A673 (cell line): ENCODE results near the gene SLC8A3. TPM values are rescaled to one million over a fixed set of nuclear protein-coding genes. Genes with fewer than 3 reads are reported as not detected.

ENCODE experiments used
- BruUV-seq: library from RNA; stranded (reverse); fragments of 400-500 nt; replicated peaks from 2 replicates; lab custom pipeline; 2021; lab: Mats Ljungman, UMichigan
- CTCF ChIA-PET: fragments of 300-600 bp; sonication (Branson Sonifier 250); formaldehyde crosslinking; loops from one replicate; lab custom pipeline; 2022; ENCODE audit warnings: antibody characterized with exemption; lab: Charles Lee
- POLR2A ChIA-PET: fragments of 300-600 bp; sonication (Branson Sonifier 250); formaldehyde crosslinking; loops from one replicate; lab custom pipeline; 2022; ENCODE audit warnings: antibody characterized with exemption; ENCODE audit not compliant: low non-redundant PET; lab: Charles Lee
- DNase-seq: peaks from one replicate; pipeline ENCODE4 v3.0.0-alpha.2; 2015; ENCODE audit warnings: low spot score
- H3K27ac ChIP-seq: fragments of 200-600 bp; sonication (generic); 2 replicates; pipeline ENCODE4 v1.5.1; 2016; ENCODE audit warnings: mixed run types, low read depth, mild to moderate bottlenecking, mixed read lengths, antibody characterized with exemption, low read length; ENCODE audit not compliant: poor library complexity, severe bottlenecking
- H3K27me3 ChIP-seq: fragments of 200-600 bp; sonication (generic); replicated peaks from 2 replicates; pipeline ENCODE4 v1.6.1; 2017; ENCODE audit warnings: mixed run types, low read depth, mild to moderate bottlenecking, mixed read lengths, antibody characterized with exemption, low read length; ENCODE audit not compliant: insufficient read depth, poor library complexity
- H3K36me3 ChIP-seq: fragments of 200-600 bp; sonication (generic); 2 replicates; pipeline ENCODE4 v1.6.1; 2016; ENCODE audit warnings: mixed run types, mild to moderate bottlenecking, mixed read lengths, antibody characterized with exemption, low read length; ENCODE audit not compliant: insufficient read depth, poor library complexity, severe bottlenecking
- H3K4me1 ChIP-seq: fragments of 200-600 bp; sonication (generic); 2 replicates; pipeline ENCODE4 v1.6.1; 2017; ENCODE audit warnings: mixed run types, mild to moderate bottlenecking, mixed read lengths, antibody characterized with exemption, low read length; ENCODE audit not compliant: insufficient read depth, poor library complexity, severe bottlenecking
- H3K4me3 ChIP-seq: fragments of 200-600 bp; sonication (generic); 2 replicates; pipeline ENCODE4 v1.5.1; 2016; ENCODE audit warnings: low read depth, mixed run types, mild to moderate bottlenecking, mixed read lengths, low read length; ENCODE audit not compliant: poor library complexity, severe bottlenecking
- H3K9me3 ChIP-seq: fragments of 200-600 bp; sonication (generic); 2 replicates; pipeline ENCODE4 v1.6.1; 2016; ENCODE audit warnings: mixed run types, low read depth, mild to moderate bottlenecking, mixed read lengths, antibody characterized with exemption, low read length; ENCODE audit not compliant: poor library complexity, severe bottlenecking
- CTCF ChIP-seq: fragments of 300-800, 200-600 bp; sonication (generic); conservative IDR thresholded peaks from 2 replicates; pipeline ENCODE4 v1.5.1; 2017; ENCODE audit warnings: low read depth, mild to moderate bottlenecking, antibody characterized with exemption, low read length, moderate library complexity, mixed read lengths
- EZH2 ChIP-seq: fragments of 200-600 bp; sonication (generic); IDR thresholded peaks from 2 replicates; pipeline ENCODE4 v1.6.1; 2017; ENCODE audit warnings: borderline replicate concordance, low read depth, mild to moderate bottlenecking, mixed read lengths, antibody characterized with exemption, low read length; ENCODE audit not compliant: poor library complexity, severe bottlenecking
- intact Hi-C: fragments of 100-400 bp; cut with micrococcal nuclease; formaldehyde crosslinking; loops from one replicate; pipeline ENCODE4 v1.10.0; 2022; ENCODE audit not compliant: unreplicated experiment
- total RNA-seq: library from RNA; stranded (reverse); gene quantifications from 2 replicates; pipeline ENCODE4 v1.2.3, GENCODE V29; 2021

SLC8A3 gene
- total RNA-seq, 1 experiment from 2014 or later = not detected

DNA sequence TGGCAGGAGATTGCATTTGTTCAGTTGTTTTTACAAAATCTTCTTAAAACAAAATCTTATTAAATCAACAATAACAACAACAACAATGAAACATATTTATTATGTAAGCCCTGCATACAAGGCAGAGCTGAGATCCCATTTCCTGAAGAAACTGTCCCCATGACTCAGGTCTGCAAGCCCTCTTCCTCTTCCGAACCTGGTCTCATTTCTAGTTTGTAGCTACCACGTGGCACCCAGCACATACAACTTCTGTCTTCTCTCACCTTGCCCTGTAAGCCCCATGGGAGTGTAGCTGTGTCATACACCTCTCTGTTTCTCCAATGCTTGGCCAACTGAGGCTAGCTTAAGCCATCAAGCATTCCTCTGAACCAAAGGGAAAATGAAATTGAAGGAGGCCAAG lies 106.4 kb downstream of the SLC8A3 start:
- ChIA-PET POLR2A (no interaction called here), CTCF (interaction anchor here (0.6 kb wide), 1 partner anchor 37 kb away, joined by 3 read pairs; no protein-coding TSS in a partner anchor)
- no peak overlapping the region for H3K27ac ChIP-seq
- DNase-seq = no peak
- no peak for TF ChIP-seq EZH2
- H3K4me3 ChIP-seq = no peak overlapping the region
- BruUV-seq = no TSS peak
- H3K36me3 ChIP-seq = no peaks in the 10 kb centered on the region
- intact Hi-C loops = no loop called here
- H3K27me3 ChIP-seq = peaks cover 67% of the 10 kb centered on the region
- no peaks in the 10 kb centered on the region for H3K4me1 ChIP-seq
- no peaks in the 10 kb centered on the region for H3K9me3 ChIP-seq

DNA sequence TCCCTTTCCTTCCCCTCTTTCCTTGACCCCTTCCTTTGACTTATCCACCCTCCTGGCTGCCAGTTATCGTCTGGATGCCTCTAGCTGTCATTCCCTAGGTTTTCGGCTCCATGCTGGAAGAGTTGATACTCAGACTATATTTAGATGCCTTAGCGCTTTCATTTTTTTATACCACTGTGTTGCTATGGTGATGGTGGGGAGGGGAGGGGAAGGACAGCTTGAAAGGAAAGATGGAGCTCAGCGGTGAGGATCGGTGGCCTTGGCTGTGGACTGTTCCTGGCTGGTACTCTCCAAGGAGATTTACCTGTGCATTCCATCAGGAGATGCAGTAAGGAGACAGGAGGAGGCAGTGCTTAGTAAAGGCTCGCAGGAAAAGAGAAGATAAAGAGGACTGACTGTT lies 108.7 kb downstream of the SLC8A3 start:
- no peak overlapping the region for H3K27ac ChIP-seq
- intact Hi-C loops = no loop called here
- DNase-seq = no peak
- no peaks in the 10 kb centered on the region for H3K4me1 ChIP-seq
- CTCF ChIA-PET = no interaction called here
- TF ChIP-seq CTCF (no peak), EZH2 (no peak)
- BruUV-seq = no TSS peak
- no peak overlapping the region for H3K4me3 ChIP-seq
- H3K27me3 ChIP-seq = peaks cover 60% of the 10 kb centered on the region
- no peaks in the 10 kb centered on the region for H3K9me3 ChIP-seq
- POLR2A ChIA-PET = no interaction called here
- no peaks in the 10 kb centered on the region for H3K36me3 ChIP-seq

- H3K27me3 ChIP-seq = peaks cover 47% of the 10 kb centered on the region
- ChIA-PET POLR2A (no interaction called here), CTCF (no interaction called here)
- no peak for TF ChIP-seq CTCF
- no peak for TF ChIP-seq EZH2
- H3K9me3 ChIP-seq = no peaks in the 10 kb centered on the region
- no peaks in the 10 kb centered on the region for H3K4me1 ChIP-seq
- H3K36me3 ChIP-seq = no peaks in the 10 kb centered on the region
- intact Hi-C loops = no loop called here
- DNase-seq = no peak
- H3K27ac ChIP-seq = no peak overlapping the region
- BruUV-seq = no TSS peak
- no peak overlapping the region for H3K4me3 ChIP-seq
Observed at GRCh38 chr14:70078329-70078728, 110.4 kb downstream of the SLC8A3 start.

- intact Hi-C loops = no loop called here
- DNase-seq = no peak
- CTCF ChIA-PET = no interaction called here
- Histone ChIP-seq H3K9me3 (no peaks in the 10 kb centered on the region), H3K27me3 (peaks cover 44% of the 10 kb centered on the region), H3K4me1 (no peaks in the 10 kb centered on the region), H3K4me3 (no peak overlapping the region), H3K27ac (no peak overlapping the region), H3K36me3 (no peaks in the 10 kb centered on the region)
- BruUV-seq = no TSS peak
- POLR2A ChIA-PET = no interaction called here
- TF ChIP-seq CTCF (no peak), EZH2 (no peak)
Observed at GRCh38 chr14:70077720-70078119, 111.0 kb downstream of the SLC8A3 start.
